Neural progenitor cell (in vitro differentiated cells): ENCODE results near the gene PRDM1.

Source experiments
- CTCF ChIP-seq: fragments of 200-600 bp; sonication (generic); IDR thresholded peaks from 2 replicates; pipeline ENCODE4 v1.5.1; 2017; ENCODE audit warnings: antibody characterized with exemption, mild to moderate bottlenecking
- EZH2 ChIP-seq: fragments of 200-600 bp; sonication (generic); IDR thresholded peaks from 2 replicates; pipeline ENCODE4 v1.6.1; 2017; ENCODE audit warnings: antibody characterized with exemption, mild to moderate bottlenecking, moderate library complexity
- EZH2phosphoT487 ChIP-seq: fragments of 200-600 bp; sonication (generic); IDR thresholded peaks from 2 replicates; pipeline ENCODE4 v1.6.1; 2017; ENCODE audit warnings: antibody characterized with exemption

GRCh38 chr6:106039897-106040592 lies 46.1 kb upstream of the PRDM1 start:
- no peak for TF ChIP-seq CTCF
- no peak for TF ChIP-seq EZH2
- no peak for TF ChIP-seq EZH2phosphoT487
